ENCODE results near the gene RNF181.

Gene RNF181, protein sequence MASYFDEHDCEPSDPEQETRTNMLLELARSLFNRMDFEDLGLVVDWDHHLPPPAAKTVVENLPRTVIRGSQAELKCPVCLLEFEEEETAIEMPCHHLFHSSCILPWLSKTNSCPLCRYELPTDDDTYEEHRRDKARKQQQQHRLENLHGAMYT

DNA sequence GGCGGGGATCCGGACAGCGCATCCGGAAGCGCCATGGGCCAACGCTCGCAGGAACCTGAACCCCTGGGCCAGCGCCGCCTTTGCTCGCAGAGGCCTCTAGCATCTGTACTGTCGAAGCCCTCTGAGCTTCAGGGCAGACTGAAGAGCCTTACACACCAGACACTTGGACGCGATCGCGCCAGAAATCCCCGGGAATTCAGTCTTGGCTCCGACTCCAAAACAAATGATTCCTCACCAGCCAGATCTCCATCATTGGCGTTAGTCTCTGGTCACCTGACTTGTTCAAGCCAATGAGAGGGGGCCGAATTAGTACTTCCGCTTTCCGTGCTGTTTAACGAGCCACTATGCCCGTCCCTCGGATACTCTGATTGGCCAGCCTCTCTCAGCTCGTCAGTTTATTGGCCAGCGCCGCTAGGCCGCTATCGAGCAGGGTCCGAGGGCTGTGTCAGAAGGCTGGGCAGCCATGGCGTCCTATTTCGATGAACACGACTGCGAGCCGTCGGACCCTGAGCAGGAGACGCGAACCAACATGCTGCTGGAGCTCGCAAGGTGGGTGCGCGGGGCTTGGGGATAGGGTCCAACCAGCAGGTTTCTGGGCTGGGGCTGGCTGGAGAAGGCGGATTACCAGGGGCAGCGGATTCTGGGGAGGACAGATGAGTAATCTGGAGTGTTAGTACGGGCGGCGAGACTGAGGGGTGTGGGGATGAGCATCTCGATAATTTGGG, at the start of gene RNF181:
TSS of gene RNF181 (plus strand) at position 445 of the 725 bp plus-strand sequence. CDS start at position 464, 19 bp downstream.
- peak within 1 kb of the TSS; percentile 93 for H3K4me3 ChIP-seq (ENCODE audit: low read depth, low read length)
- peak; percentile 99 for DNase-seq (ENCODE audit: low read depth)
- TF ChIP-seq MYC (IDR thresholded peaks at IDR 0.05; ENCODE audit: low read depth, low read length) (peak; percentile 22; the same call in 1 of the 2 replicates), POLR2A (IDR thresholded peaks at IDR 0.05; ENCODE audit: extremely low read depth, insufficient read length) (peak; percentile 75)
- TF ChIP-seq, protein P1, sequence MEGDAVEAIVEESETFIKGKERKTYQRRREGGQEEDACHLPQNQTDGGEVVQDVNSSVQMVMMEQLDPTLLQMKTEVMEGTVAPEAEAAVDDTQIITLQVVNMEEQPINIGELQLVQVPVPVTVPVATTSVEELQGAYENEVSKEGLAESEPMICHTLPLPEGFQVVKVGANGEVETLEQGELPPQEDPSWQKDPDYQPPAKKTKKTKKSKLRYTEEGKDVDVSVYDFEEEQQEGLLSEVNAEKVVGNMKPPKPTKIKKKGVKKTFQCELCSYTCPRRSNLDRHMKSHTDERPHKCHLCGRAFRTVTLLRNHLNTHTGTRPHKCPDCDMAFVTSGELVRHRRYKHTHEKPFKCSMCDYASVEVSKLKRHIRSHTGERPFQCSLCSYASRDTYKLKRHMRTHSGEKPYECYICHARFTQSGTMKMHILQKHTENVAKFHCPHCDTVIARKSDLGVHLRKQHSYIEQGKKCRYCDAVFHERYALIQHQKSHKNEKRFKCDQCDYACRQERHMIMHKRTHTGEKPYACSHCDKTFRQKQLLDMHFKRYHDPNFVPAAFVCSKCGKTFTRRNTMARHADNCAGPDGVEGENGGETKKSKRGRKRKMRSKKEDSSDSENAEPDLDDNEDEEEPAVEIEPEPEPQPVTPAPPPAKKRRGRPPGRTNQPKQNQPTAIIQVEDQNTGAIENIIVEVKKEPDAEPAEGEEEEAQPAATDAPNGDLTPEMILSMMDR (IDR thresholded peaks at IDR 0.05; ENCODE audit: low read depth, low read length), result no peak
- TF ChIP-seq, protein P2, sequence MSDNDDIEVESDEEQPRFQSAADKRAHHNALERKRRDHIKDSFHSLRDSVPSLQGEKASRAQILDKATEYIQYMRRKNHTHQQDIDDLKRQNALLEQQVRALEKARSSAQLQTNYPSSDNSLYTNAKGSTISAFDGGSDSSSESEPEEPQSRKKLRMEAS (IDR thresholded peaks at IDR 0.05; ENCODE audit: low read depth, low read length), result peak; percentile 69; the same call in 1 of the 2 replicates

DNA sequence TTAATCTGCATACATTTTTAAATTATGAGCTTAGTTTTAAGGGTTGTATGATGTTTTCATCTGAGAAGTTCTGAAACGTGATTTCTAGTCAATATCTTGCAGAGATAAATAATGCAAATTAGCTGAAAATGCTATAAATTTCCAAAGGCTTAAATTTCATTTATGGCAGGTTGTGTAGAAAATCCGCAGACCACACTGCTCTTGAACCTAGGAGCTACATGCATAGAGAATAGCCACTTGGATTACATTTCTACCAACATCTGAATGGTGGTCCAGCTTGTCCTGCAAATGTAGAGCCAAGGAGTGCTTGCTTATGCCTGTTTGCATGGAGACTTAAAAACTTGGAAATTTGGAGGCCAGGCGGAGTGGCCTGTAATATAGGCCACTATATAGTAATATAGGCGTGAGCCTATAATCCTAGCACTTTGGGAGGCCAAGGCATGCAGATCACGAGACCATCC, 49.7 kb upstream of the RNF181 start:
- H3K4me3 ChIP-seq (ENCODE audit: low read depth, low read length), result no peak overlapping the region
- peak; percentile 62 for DNase-seq (ENCODE audit: low read depth)
- TF ChIP-seq POLR2A (IDR thresholded peaks at IDR 0.05; ENCODE audit: extremely low read depth, insufficient read length) (no peak), MYC (IDR thresholded peaks at IDR 0.05; ENCODE audit: low read depth, low read length) (no peak)
- TF ChIP-seq, protein P2 (IDR thresholded peaks at IDR 0.05; ENCODE audit: low read depth, low read length), result no peak
- TF ChIP-seq, protein P1 (IDR thresholded peaks at IDR 0.05; ENCODE audit: low read depth, low read length), result no peak

DNA sequence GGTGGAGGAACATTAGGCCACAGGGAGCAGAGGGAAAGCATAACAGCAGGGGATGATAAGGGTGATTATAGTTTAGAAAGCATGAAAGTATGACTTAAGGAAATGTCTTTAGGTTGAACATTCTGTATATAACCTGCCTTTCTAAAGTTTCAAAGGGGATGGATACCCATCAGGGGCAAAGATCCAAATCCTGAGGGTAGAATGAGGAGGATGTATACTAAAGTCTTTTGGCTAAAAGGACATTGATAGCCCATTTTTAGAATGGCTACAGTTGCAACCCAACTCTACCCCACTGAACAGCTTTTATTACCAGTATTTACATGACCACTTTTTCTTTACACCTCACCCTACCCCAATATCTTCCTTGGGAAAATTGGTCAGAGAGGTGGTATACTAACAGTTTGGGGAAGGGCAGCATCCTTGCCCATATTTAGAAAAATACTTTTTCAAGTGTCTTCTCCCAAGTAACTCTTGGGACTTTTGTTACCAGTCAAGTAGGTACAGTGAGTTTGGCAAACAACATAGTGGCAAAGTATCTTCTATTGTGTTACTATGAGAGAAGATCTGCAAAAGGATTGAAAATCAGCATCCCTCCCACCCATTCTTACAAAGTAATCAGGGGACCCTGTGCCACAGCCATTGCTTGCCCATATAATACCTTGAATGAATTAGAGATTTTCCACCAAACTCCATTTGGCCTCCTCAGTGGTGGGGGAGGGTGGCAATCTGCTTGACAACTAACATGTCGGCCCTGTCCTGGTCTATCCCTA, 48.3 kb upstream of the RNF181 start:
- TF ChIP-seq, protein P1 (IDR thresholded peaks at IDR 0.05; ENCODE audit: low read depth, low read length), result no peak
- TF ChIP-seq POLR2A (IDR thresholded peaks at IDR 0.05; ENCODE audit: extremely low read depth, insufficient read length), result peak; percentile 32
- TF ChIP-seq MYC (IDR thresholded peaks at IDR 0.05; ENCODE audit: low read depth, low read length), result no peak
- TF ChIP-seq, protein P2 (IDR thresholded peaks at IDR 0.05; ENCODE audit: low read depth, low read length), result no peak
- no peak overlapping the region for H3K4me3 ChIP-seq (ENCODE audit: low read depth, low read length)
- peak; percentile 53 for DNase-seq (ENCODE audit: low read depth)

DNA sequence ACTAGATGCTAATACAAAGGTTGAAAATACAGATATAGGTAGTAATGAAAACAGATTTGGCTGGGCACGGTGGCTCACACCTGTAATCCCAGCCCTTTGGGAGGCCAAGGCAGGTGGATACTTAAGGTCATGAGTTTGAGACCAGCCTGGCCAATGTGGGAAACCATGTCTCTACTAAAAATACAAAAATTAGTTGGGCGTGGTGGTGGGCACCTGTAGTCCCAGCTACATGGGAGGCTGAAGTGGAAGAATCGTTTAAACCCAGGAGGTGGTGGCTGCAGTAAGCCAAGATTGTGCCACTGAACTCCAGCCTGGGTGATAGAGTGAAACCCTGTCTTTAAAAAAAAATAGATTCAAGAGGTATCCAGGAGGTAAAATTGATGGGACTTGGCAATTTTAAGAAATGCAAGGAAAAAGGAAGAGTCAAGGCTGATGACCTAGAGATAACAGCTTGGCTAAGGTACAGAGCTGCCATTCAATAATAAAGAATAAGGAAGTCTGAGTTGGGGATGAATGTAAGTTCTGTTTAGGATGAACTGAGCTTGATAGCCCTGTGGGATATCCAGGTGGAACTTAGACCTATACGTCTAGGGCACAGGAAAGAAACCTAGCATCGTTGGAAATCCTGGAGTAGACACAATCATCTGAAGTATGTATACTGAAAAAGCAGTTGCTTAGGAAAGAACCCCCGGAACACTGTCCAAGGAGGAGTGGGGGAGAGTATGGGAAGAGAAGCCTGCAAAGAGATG, 47.5 kb upstream of the RNF181 start:
- no peak overlapping the region for H3K4me3 ChIP-seq (ENCODE audit: low read depth, low read length)
- no peak for TF ChIP-seq POLR2A (IDR thresholded peaks at IDR 0.05; ENCODE audit: extremely low read depth, insufficient read length)
- no peak for TF ChIP-seq MYC (IDR thresholded peaks at IDR 0.05; ENCODE audit: low read depth, low read length)
- TF ChIP-seq, protein P2 (IDR thresholded peaks at IDR 0.05; ENCODE audit: low read depth, low read length), result no peak
- TF ChIP-seq, protein P1 (IDR thresholded peaks at IDR 0.05; ENCODE audit: low read depth, low read length), result no peak
- peak; percentile 27 for DNase-seq (ENCODE audit: low read depth)

DNA sequence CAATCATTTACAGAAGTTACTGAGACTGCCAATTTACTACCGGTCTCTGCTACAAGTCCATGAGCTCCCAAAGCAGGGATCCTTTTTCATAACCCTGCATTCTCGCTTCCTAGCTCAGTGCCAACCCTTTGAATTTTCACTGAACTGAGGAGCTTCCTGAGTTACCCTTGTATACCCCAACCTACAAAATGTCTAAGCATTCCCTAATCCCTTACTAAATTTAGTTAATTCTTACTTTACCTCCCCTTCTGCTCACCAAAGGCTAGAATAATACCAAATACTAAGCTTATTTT, 47.0 kb upstream of the RNF181 start:
- TF ChIP-seq, protein P2 (IDR thresholded peaks at IDR 0.05; ENCODE audit: low read depth, low read length), result no peak
- TF ChIP-seq POLR2A (IDR thresholded peaks at IDR 0.05; ENCODE audit: extremely low read depth, insufficient read length) (no peak), MYC (IDR thresholded peaks at IDR 0.05; ENCODE audit: low read depth, low read length) (no peak)
- TF ChIP-seq, protein P1 (IDR thresholded peaks at IDR 0.05; ENCODE audit: low read depth, low read length), result no peak
- H3K4me3 ChIP-seq (ENCODE audit: low read depth, low read length), result no peak overlapping the region
- DNase-seq (ENCODE audit: low read depth), result peak; percentile 28

Measured in NB4 (cell line).